GM12873 (cell line): Measurements from ENCODE around the gene ERP44.

Experiments
- CTCF ChIP-seq: IDR thresholded peaks from 2 replicates; pipeline ENCODE4 v1.5.1; 2012; ENCODE audit warnings: low read depth, mild to moderate bottlenecking, moderate library complexity, low read length, control low read depth; ENCODE audit not compliant: insufficient read depth; ENCODE audit errors: missing control alignments

ERP44 gene

GRCh38 chr9:99936947-99937587 lies 161.7 kb downstream of the ERP44 start:
- TF ChIP-seq CTCF: no peak

GRCh38 chr9:99931155-99931840 lies 167.5 kb downstream of the ERP44 start:
- TF ChIP-seq CTCF: no peak

GRCh38 chr9:99929652-99930051 lies 169.1 kb downstream of the ERP44 start:
- no peak for TF ChIP-seq CTCF
